ENCODE data around the gene MTA1. TPM values are rescaled to one million over a fixed set of nuclear protein-coding genes. Genes with fewer than 3 reads are reported as not detected.
A peak's percentile ranks its signal among the peaks of the same experiment; 100 is the strongest.

Gene MTA1
- polyA plus RNA-seq, 1 of the 3 experiments (the other 2 are of a cell fraction): 96.3 TPM

DNA sequence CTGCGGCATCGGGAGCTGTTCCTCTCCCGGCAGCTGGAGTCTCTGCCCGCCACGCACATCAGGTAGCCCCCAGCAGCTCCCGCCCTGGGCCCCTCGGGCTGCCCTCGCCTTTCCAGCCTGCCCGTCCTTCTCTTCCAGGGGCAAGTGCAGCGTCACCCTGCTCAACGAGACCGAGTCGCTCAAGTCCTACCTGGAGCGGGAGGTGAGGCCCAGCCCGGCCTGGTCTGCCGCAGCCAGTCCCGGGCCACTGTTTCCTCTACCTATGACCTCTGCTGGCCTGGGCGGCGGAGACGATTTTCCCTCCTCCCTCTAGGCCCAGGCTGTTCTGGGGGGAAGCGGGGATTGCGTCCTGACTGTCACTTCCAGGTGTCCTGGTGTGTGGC lies 30.5 kb downstream of the MTA1 start:
- H3K4me3 ChIP-seq (ENCODE audit: low read depth in 2 of 2, low read length in 1 of 2): no peak overlapping the region
- 92% methylated on average over 13 of the region's 22 CpGs for WGBS (ENCODE audit: low lambda C conversion rate)
- H3K9me2 ChIP-seq: no peaks in the 10 kb centered on the region
- H4K20me1 ChIP-seq (ENCODE audit: insufficient read depth): peaks cover 19% of the 10 kb centered on the region
- no peak overlapping the region for H2AFZ ChIP-seq (ENCODE audit: low read depth)
- no peaks in the 10 kb centered on the region for H3K9me3 ChIP-seq
- DNase-seq: no peak
- no peak overlapping the region for H3K9ac ChIP-seq
- H3K27ac ChIP-seq (ENCODE audit: low read depth in 2 of 2, low read length in 1 of 2): no peak overlapping the region
- peaks cover 16 to 58% of the 10 kb centered on the region in 2 experiments for H3K36me3 ChIP-seq (replicated peaks in 1 of 2; ENCODE audit: control insufficient read depth in 1 of 2, insufficient read depth in 2 of 2, low read length in 1 of 2)
- ChIA-PET CTCF (interaction anchor here (1.3 to 5.8 kb wide), 6 partner anchors 20 to 79 kb away, joined by 4 to 35 read pairs (median 22); partner anchors contain the start of gene TEDC1), POLR2A (no interaction called here)
- H3K27me3 ChIP-seq (ENCODE audit: insufficient read depth): no peaks in the 10 kb centered on the region
- H3K79me2 ChIP-seq (ENCODE audit: insufficient read depth): peaks cover 28% of the 10 kb centered on the region; the same call in 1 of the 2 replicates
- H3K4me1 ChIP-seq (ENCODE audit: control insufficient read depth in 1 of 2, insufficient read depth in 2 of 2, low read depth in 1 of 2, low read length in 1 of 2): peaks cover 0 to 23% of the 10 kb centered on the region in 2 experiments; a peak in 1 of 4 replicates
- no peaks in the 10 kb centered on the region for H3F3A ChIP-seq (replicated peaks; ENCODE audit: insufficient read depth)
- TF ChIP-seq RFX5 (IDR thresholded peaks at IDR 0.05; ENCODE audit: low read length): no peak
- no peak for TF ChIP-seq FOSL2 (IDR thresholded peaks at IDR 0.05; ENCODE audit: borderline replicate concordance, low read depth)
- H3K4me2 ChIP-seq: no peak overlapping the region

DNA sequence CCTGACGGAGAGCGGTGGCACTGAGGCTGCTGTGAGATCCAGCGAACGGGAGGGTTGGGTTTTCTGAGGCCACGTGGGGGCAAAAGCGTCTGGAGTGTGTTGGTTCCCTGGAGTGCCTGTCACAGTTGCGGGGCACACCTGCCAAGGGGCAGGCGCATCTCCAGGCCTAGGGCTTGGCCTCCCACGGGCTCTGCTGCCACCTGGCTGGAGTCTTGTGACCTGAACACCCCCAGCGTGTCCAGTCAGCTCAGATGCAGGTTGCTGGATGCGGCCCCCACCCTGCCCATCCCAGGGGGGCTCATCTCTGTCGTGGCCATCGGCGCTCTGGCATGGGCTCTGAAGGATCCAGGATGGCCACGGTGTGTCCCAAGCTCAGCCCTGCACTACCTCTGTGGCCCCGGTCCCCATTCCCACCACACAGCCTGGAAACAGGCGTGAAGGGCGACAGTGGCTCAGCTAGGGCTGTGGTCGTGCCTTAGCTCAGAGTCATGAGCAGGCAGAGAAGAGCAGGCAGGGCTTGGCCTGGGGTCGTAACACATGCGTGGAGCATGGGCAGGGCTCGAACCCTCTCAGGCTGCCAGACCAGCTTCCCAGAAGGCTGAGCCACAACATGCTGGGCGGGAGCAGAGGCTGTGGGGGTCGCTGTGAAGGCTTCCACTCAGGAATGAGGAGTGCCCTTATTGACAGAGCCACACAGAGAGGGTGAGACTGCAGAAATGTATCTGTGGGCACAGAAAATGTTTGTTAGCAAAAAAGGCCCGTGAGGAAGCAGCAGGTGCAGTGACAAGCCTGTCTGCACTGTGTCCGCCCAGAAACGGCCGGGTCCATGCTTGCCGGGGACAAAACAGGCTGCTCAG lies 31.5 kb downstream of the MTA1 start:
- DNase-seq: no peak
- ChIA-PET CTCF (interaction anchor here (0.6 to 5.8 kb wide), 13 partner anchors 9 to 111 kb away, joined by 3 to 35 read pairs (median 4); partner anchors contain the start of genes CRIP1 and TEDC1), POLR2A (no interaction called here)
- H3K4me1 ChIP-seq (ENCODE audit: control insufficient read depth in 1 of 2, insufficient read depth in 2 of 2, low read depth in 1 of 2, low read length in 1 of 2): peaks cover 0 to 23% of the 10 kb centered on the region in 2 experiments; a peak in 1 of 4 replicates
- no peaks in the 10 kb centered on the region for H3K27me3 ChIP-seq (ENCODE audit: insufficient read depth)
- peak overlapping the region in 1 of 2 experiments; percentile 18; a peak in 1 of 4 replicates for H3K27ac ChIP-seq (ENCODE audit: low read depth in 2 of 2, low read length in 1 of 2)
- no peaks in the 10 kb centered on the region for H3F3A ChIP-seq (replicated peaks; ENCODE audit: insufficient read depth)
- no peak overlapping the region for H3K4me3 ChIP-seq (ENCODE audit: low read depth in 2 of 2, low read length in 1 of 2)
- H3K4me2 ChIP-seq: no peak overlapping the region
- H3K9me2 ChIP-seq: no peaks in the 10 kb centered on the region
- H2AFZ ChIP-seq (ENCODE audit: low read depth): no peak overlapping the region
- H3K36me3 ChIP-seq (replicated peaks in 1 of 2; ENCODE audit: control insufficient read depth in 1 of 2, insufficient read depth in 2 of 2, low read length in 1 of 2): peaks cover 16 to 58% of the 10 kb centered on the region in 2 experiments
- H3K9ac ChIP-seq: no peak overlapping the region
- H3K79me2 ChIP-seq (ENCODE audit: insufficient read depth): peaks cover 22% of the 10 kb centered on the region; the same call in 1 of the 2 replicates
- WGBS (ENCODE audit: low lambda C conversion rate): 88% methylated on average over 22 of the region's 29 CpGs
- H3K9me3 ChIP-seq: no peaks in the 10 kb centered on the region
- H4K20me1 ChIP-seq (ENCODE audit: insufficient read depth): peaks cover 15% of the 10 kb centered on the region
- TF ChIP-seq SIN3A (IDR thresholded peaks at IDR 0.05; ENCODE audit: borderline replicate concordance, low read depth, low read length): no peak
- TF ChIP-seq RCOR1 (IDR thresholded peaks at IDR 0.05; ENCODE audit: low read length): no peak
- TF ChIP-seq NFIC (IDR thresholded peaks at IDR 0.05; ENCODE audit: borderline replicate concordance): no peak
- TF ChIP-seq, protein P1, sequence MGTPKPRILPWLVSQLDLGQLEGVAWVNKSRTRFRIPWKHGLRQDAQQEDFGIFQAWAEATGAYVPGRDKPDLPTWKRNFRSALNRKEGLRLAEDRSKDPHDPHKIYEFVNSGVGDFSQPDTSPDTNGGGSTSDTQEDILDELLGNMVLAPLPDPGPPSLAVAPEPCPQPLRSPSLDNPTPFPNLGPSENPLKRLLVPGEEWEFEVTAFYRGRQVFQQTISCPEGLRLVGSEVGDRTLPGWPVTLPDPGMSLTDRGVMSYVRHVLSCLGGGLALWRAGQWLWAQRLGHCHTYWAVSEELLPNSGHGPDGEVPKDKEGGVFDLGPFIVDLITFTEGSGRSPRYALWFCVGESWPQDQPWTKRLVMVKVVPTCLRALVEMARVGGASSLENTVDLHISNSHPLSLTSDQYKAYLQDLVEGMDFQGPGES (IDR thresholded peaks at IDR 0.05; ENCODE audit: low read depth, low read length): no peak
- TF ChIP-seq MXI1 (IDR thresholded peaks at IDR 0.05; ENCODE audit: low read depth, low read length): no peak
- TF ChIP-seq CHD2 (IDR thresholded peaks at IDR 0.05; ENCODE audit: low read length, partially characterized antibody): no peak
- TF ChIP-seq TCF12 (IDR thresholded peaks at IDR 0.05): no peak
- TF ChIP-seq, protein P2, sequence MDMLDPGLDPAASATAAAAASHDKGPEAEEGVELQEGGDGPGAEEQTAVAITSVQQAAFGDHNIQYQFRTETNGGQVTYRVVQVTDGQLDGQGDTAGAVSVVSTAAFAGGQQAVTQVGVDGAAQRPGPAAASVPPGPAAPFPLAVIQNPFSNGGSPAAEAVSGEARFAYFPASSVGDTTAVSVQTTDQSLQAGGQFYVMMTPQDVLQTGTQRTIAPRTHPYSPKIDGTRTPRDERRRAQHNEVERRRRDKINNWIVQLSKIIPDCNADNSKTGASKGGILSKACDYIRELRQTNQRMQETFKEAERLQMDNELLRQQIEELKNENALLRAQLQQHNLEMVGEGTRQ (IDR thresholded peaks at IDR 0.05; ENCODE audit: borderline replicate concordance, low read depth, low read length): no peak
- TF ChIP-seq TEAD4 (IDR thresholded peaks at IDR 0.05; ENCODE audit: borderline replicate concordance, insufficient read depth): no peak
- TF ChIP-seq, protein P3, sequence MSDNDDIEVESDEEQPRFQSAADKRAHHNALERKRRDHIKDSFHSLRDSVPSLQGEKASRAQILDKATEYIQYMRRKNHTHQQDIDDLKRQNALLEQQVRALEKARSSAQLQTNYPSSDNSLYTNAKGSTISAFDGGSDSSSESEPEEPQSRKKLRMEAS (IDR thresholded peaks at IDR 0.05; ENCODE audit: low read depth): no peak
- TF ChIP-seq GABPA (IDR thresholded peaks at IDR 0.05; ENCODE audit: low read depth): no peak
- no peak for TF ChIP-seq RFX5 (IDR thresholded peaks at IDR 0.05; ENCODE audit: low read length)
- no peak for TF ChIP-seq TAF1 (IDR thresholded peaks at IDR 0.05; ENCODE audit: borderline replicate concordance, low read depth, low read length)
- TF ChIP-seq, protein P4, sequence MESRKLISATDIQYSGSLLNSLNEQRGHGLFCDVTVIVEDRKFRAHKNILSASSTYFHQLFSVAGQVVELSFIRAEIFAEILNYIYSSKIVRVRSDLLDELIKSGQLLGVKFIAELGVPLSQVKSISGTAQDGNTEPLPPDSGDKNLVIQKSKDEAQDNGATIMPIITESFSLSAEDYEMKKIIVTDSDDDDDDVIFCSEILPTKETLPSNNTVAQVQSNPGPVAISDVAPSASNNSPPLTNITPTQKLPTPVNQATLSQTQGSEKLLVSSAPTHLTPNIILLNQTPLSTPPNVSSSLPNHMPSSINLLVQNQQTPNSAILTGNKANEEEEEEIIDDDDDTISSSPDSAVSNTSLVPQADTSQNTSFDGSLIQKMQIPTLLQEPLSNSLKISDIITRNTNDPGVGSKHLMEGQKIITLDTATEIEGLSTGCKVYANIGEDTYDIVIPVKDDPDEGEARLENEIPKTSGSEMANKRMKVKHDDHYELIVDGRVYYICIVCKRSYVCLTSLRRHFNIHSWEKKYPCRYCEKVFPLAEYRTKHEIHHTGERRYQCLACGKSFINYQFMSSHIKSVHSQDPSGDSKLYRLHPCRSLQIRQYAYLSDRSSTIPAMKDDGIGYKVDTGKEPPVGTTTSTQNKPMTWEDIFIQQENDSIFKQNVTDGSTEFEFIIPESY (IDR thresholded peaks at IDR 0.05; ENCODE audit: borderline replicate concordance, low read depth): no peak
- TF ChIP-seq POLR2AphosphoS5 (IDR thresholded peaks at IDR 0.05; ENCODE audit: low read depth, low read length): no peak
- no peak for TF ChIP-seq MEF2A (IDR thresholded peaks at IDR 0.05; ENCODE audit: borderline replicate concordance, low read depth)
- TF ChIP-seq, protein P5, sequence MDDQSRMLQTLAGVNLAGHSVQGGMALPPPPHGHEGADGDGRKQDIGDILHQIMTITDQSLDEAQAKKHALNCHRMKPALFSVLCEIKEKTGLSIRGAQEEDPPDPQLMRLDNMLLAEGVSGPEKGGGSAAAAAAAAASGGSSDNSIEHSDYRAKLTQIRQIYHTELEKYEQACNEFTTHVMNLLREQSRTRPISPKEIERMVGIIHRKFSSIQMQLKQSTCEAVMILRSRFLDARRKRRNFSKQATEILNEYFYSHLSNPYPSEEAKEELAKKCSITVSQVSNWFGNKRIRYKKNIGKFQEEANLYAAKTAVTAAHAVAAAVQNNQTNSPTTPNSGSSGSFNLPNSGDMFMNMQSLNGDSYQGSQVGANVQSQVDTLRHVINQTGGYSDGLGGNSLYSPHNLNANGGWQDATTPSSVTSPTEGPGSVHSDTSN (IDR thresholded peaks at IDR 0.05): no peak
